ENCODE data around the gene DUS1L.
A peak's percentile ranks its signal among the peaks of the same experiment; 100 is the strongest.

The DUS1L gene

DNA sequence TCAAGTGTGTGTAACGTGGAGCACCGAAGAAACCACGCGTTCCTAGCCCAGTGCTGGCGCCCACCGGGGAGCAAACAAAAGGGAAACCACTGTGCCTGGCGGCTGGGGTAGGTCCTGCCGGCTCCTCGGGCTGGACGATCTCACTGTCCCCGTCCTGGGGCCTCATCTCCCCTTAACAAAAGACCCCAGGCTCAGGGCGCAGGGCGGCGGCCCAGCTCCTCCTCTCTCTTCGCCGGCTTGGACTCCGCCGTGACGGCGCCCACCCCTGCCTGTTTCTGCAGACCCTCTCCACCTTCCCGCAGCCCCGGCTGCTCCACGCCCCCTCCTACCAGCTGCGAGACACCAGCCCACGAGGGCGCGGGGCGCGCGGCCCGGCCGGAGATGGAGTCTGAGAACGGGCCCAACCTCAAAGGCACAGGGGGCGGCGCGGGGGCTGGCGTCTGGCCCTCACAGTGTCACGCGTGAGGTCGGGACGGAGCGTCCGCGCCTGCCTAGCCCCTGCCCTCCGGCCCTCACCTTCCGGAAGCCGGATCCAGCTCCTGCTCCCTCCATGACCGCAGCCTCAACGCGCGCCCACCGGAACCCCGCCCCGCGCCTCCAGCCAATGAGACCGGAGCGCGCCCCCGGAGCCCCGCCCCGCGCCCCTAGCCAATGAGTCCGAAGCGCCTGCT lies 43.2 kb downstream of the DUS1L start, which contains the start of gene CENPX:
CENPX (minus strand) TSS at position 569 of the 671 bp plus-strand sequence; CDS start at position 552, 17 bp downstream.
- H3K36me3 ChIP-seq (ENCODE audit: control insufficient read depth, insufficient read depth, low read length) = peaks cover 3% of the 10 kb centered on the region
- no peaks in the 10 kb centered on the region for H3K9me3 ChIP-seq (ENCODE audit: control insufficient read depth, low read length)
- no peak for DNase-seq
- no peaks in the 10 kb centered on the region for H3K27me3 ChIP-seq (replicated peaks; ENCODE audit: control insufficient read depth, insufficient read depth, low read length, poor library complexity, severe bottlenecking)
- peak within 1 kb of the TSS; percentile 86 for H3K4me3 ChIP-seq (ENCODE audit: insufficient read depth, low read depth, low read length, poor library complexity, severe bottlenecking)
- peaks cover 24% of the 10 kb centered on the region for H3K4me1 ChIP-seq (ENCODE audit: control insufficient read depth, insufficient read depth, low read length, poor library complexity, severe bottlenecking)
- peak within 1 kb of the TSS; percentile 45 for H3K27ac ChIP-seq (ENCODE audit: insufficient read depth, low read length, poor library complexity, severe bottlenecking)

DNA sequence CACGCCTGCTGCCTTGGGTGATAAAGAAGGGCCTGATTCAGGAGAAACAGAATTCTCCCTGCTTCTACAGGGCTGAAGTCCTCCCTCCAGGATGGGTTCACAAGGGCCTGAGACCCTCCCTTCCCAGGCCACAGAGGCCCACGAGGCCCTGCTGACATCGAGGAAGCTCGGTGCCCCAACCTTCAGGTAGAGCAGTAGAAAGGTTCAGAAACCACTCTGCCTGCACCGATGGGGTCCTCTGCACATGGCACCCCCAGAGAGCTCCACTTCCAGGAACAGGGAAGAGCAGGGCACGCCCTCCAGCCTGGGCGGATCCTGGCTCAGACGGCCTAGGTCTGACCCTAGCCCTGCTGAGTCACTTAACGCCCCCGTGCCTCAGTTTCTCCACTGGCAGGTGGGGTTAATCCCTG lies 43.7 kb downstream of the DUS1L start:
- peak overlapping the region; percentile 45 for H3K27ac ChIP-seq (ENCODE audit: insufficient read depth, low read length, poor library complexity, severe bottlenecking)
- peak overlapping the region; percentile 85 for H3K4me3 ChIP-seq (ENCODE audit: insufficient read depth, low read depth, low read length, poor library complexity, severe bottlenecking)
- H3K27me3 ChIP-seq (replicated peaks; ENCODE audit: control insufficient read depth, insufficient read depth, low read length, poor library complexity, severe bottlenecking) = no peaks in the 10 kb centered on the region
- H3K36me3 ChIP-seq (ENCODE audit: control insufficient read depth, insufficient read depth, low read length) = peaks cover 3% of the 10 kb centered on the region
- no peaks in the 10 kb centered on the region for H3K9me3 ChIP-seq (ENCODE audit: control insufficient read depth, low read length)
- H3K4me1 ChIP-seq (ENCODE audit: control insufficient read depth, insufficient read depth, low read length, poor library complexity, severe bottlenecking) = peaks cover 24% of the 10 kb centered on the region
- no peak for DNase-seq

DNA sequence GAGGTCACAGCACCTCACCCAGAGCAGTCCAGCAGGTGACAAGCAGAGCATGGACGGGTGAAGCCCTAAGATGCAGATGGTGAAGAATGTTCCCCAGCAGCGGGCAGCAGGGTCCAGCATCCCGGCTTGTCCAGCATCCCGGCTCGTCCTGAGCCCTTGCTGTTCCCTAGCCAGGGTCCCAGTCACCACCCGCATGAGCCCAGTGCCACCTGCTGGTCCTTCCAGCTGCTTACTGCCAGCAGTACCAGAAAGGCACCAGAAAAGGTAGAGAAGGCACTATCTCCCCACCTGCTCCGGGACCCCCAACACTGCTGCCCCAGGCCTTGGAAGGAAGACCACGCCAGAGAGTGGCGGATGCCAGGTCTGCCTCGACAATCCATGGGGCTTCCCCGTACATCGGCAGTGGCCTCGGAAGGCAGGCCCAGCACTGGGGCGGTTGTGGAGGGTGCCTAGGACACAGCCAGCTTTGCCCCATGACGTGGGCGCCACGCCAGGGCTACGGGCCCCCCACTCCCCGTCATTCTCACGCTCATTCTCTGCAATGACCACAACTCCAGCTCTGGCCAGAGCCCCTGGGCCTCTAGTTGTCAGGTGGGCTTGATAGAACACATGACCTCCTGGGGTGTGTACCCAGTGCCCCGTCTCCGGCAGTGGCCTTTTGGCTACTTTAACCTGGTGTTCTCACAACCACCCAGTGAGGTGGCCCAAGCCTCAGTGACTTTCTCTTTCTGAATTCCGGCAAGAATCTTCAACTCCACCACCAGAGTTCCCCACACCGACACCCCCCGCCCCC lies 44.3 kb downstream of the DUS1L start:
- Histone ChIP-seq H3K27ac (ENCODE audit: insufficient read depth, low read length, poor library complexity, severe bottlenecking) (no peak overlapping the region), H3K4me1 (ENCODE audit: control insufficient read depth, insufficient read depth, low read length, poor library complexity, severe bottlenecking) (peaks cover 24% of the 10 kb centered on the region), H3K9me3 (ENCODE audit: control insufficient read depth, low read length) (no peaks in the 10 kb centered on the region), H3K4me3 (ENCODE audit: insufficient read depth, low read depth, low read length, poor library complexity, severe bottlenecking) (peak overlapping the region; percentile 85), H3K27me3 (replicated peaks; ENCODE audit: control insufficient read depth, insufficient read depth, low read length, poor library complexity, severe bottlenecking) (no peaks in the 10 kb centered on the region), H3K36me3 (ENCODE audit: control insufficient read depth, insufficient read depth, low read length) (peaks cover 3% of the 10 kb centered on the region)
- DNase-seq = peak in 1 of 3 donors; percentile 27

DNA sequence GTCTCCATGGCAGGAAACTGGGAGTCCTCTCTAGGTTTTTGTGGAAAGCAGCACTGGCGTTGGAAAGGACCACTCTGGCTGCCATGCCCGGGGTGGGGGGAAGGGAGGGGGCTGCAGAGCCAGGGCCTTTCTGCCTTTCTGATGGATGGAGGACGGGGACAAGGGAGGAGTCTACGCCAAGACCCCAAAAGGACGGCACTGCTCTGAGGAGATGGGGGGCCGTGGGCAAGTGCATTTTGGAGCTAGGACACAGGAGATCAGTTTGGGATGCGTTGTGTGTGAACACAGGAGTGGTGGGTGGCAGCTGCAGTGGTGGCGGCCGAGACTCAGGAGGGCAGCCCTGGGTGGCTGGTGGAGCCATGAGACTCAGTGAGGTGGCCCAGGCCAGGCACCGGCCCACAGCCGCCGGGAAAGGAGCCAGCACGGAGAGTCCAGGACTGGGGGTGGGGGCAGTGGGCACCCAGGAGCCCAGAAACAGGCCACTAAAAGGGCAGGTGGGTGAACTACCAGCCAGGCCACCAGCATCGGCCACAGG lies 45.0 kb downstream of the DUS1L start:
- DNase-seq = no peak
- Histone ChIP-seq H3K9me3 (ENCODE audit: control insufficient read depth, low read length) (no peaks in the 10 kb centered on the region), H3K27ac (ENCODE audit: insufficient read depth, low read length, poor library complexity, severe bottlenecking) (no peak overlapping the region), H3K4me1 (ENCODE audit: control insufficient read depth, insufficient read depth, low read length, poor library complexity, severe bottlenecking) (peaks cover 24% of the 10 kb centered on the region), H3K36me3 (ENCODE audit: control insufficient read depth, insufficient read depth, low read length) (peaks cover 3% of the 10 kb centered on the region), H3K4me3 (ENCODE audit: insufficient read depth, low read depth, low read length, poor library complexity, severe bottlenecking) (no peak overlapping the region), H3K27me3 (replicated peaks; ENCODE audit: control insufficient read depth, insufficient read depth, low read length, poor library complexity, severe bottlenecking) (no peaks in the 10 kb centered on the region)

DNA sequence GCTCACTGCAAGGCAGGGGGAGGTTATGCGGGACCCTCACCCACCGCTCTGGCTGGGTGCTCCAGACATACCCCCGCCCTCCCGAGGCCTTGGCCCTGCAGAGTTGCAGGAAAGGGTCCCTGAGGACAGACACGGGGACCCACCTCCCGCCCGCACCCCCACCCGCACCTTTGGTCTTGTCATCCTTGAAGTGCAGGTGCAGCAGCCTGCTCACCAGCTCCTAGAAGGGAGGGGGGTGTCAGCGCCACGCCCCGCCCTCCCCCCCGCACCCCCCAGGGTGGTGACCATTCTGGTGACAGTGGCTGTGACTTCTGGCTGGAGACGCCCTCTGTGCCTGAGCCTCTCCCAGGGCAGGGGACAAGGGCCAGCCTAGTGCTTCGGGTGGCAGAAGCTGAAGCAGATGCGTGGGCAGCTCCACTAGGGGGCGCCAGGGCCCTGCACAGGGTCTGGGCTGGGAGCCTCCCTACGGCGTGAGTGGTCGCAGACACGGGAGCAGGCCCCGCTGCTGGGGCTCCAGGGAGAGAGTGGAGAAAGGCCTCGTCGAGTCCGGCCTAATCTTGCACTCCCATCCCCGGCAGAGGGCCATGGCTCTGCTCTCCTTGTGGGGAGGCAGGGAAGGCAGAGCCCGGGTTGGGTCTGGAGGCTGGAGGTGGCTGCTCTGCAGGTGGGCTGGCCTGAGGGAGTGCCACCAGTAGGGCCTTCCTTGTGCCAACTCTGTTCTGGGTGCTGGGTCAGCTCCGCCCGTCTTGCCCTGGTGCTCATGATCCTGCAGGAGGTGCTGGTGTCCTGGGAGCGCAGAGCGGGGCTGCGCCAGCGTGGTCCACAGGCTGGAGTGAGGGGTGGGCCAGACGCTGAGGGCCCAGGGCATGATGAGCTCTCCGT lies 45.7 kb downstream of the DUS1L start:
- Histone ChIP-seq H3K4me1 (ENCODE audit: control insufficient read depth, insufficient read depth, low read length, poor library complexity, severe bottlenecking) (peaks cover 24% of the 10 kb centered on the region), H3K9me3 (ENCODE audit: control insufficient read depth, low read length) (no peaks in the 10 kb centered on the region), H3K27ac (ENCODE audit: insufficient read depth, low read length, poor library complexity, severe bottlenecking) (no peak overlapping the region), H3K36me3 (ENCODE audit: control insufficient read depth, insufficient read depth, low read length) (peaks cover 3% of the 10 kb centered on the region), H3K4me3 (ENCODE audit: insufficient read depth, low read depth, low read length, poor library complexity, severe bottlenecking) (no peak overlapping the region), H3K27me3 (replicated peaks; ENCODE audit: control insufficient read depth, insufficient read depth, low read length, poor library complexity, severe bottlenecking) (no peaks in the 10 kb centered on the region)
- peak; percentile 20 to 48 (median 27) for DNase-seq

DNA sequence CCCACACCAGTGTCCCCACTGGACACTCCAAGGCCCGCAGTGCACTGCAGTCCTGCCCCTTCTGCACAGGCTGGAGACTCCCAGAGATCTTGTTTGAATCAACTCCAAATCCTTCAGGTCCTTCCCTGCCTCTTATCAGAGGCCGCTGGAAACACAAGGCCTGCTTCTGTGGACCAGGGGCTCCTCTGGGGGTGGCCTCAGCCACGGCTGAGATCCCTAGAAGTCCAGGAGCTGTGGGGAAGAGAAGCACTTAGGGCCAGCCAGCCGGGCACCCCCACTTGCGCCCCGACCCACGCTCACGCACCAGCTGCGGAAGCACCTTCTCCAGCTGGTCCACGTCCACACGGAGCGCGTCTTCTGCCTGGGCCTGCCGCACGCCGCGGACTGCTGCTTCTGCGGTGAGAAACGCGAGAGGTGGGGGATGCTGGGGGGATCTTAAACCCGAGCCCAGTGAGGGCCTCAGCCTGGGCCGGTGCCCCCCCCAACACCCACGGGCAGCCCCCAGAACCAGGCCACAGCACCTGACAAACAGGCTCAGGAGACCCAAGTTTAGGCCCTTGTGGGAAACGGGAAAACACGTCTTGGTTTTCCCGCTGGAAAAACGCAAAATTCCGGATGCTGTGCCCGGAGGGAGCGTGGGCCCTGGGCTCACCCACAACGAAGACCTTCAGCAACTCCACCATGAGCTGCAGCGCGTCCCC lies 46.5 kb downstream of the DUS1L start:
- no peak overlapping the region for H3K4me3 ChIP-seq (ENCODE audit: insufficient read depth, low read depth, low read length, poor library complexity, severe bottlenecking)
- peaks cover 21% of the 10 kb centered on the region for H3K4me1 ChIP-seq (ENCODE audit: control insufficient read depth, insufficient read depth, low read length, poor library complexity, severe bottlenecking)
- no peaks in the 10 kb centered on the region for H3K27me3 ChIP-seq (replicated peaks; ENCODE audit: control insufficient read depth, insufficient read depth, low read length, poor library complexity, severe bottlenecking)
- no peak overlapping the region for H3K27ac ChIP-seq (ENCODE audit: insufficient read depth, low read length, poor library complexity, severe bottlenecking)
- no peak for DNase-seq
- H3K36me3 ChIP-seq (ENCODE audit: control insufficient read depth, insufficient read depth, low read length) = peaks cover 3% of the 10 kb centered on the region
- H3K9me3 ChIP-seq (ENCODE audit: control insufficient read depth, low read length) = no peaks in the 10 kb centered on the region

DNA sequence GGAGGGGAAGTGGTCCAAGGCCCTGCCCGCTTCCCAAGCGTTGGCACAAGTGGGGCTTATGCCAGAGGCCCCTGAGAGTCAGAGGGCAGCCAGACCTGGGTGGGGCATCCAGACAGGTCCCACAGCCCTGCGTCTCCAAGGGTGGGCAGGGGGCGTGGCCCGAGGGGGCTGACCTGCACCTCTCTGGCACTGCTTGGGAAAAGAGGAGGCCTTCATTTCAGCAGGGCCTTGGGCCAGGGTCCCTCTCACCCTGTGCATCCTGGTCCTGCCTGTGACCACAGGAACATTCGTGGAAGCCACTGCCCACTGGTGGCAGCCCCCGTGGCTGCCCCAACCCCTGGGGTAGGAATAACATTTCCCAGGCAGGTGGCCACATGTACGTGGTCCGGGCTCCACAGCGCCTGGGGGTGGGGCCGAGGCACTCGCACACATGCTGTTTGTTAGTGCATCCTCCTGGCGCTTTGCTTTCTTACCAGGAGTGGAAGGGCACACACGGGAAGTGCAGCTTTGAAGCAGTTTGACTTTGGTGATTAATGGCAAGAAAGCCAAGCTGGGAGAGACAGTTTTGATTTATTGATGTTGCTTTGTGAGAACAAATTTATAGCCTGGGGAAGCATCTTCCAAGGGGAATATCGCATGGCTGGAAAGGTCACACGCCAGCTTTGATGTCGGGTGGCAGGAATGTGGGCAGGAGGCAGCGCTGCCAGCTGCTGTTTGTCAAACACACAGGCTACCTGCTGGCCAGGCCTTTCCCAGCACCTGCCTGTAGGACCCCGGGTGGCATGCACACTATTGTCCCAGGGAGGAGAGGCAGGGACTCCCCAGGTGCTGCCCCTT lies 47.2 kb downstream of the DUS1L start:
- Histone ChIP-seq H3K27ac (ENCODE audit: insufficient read depth, low read length, poor library complexity, severe bottlenecking) (no peak overlapping the region), H3K36me3 (ENCODE audit: control insufficient read depth, insufficient read depth, low read length) (peaks cover 3% of the 10 kb centered on the region), H3K4me3 (ENCODE audit: insufficient read depth, low read depth, low read length, poor library complexity, severe bottlenecking) (no peak overlapping the region), H3K4me1 (ENCODE audit: control insufficient read depth, insufficient read depth, low read length, poor library complexity, severe bottlenecking) (peaks cover 14% of the 10 kb centered on the region), H3K27me3 (replicated peaks; ENCODE audit: control insufficient read depth, insufficient read depth, low read length, poor library complexity, severe bottlenecking) (no peaks in the 10 kb centered on the region), H3K9me3 (ENCODE audit: control insufficient read depth, low read length) (no peaks in the 10 kb centered on the region)
- no peak for DNase-seq

DNA sequence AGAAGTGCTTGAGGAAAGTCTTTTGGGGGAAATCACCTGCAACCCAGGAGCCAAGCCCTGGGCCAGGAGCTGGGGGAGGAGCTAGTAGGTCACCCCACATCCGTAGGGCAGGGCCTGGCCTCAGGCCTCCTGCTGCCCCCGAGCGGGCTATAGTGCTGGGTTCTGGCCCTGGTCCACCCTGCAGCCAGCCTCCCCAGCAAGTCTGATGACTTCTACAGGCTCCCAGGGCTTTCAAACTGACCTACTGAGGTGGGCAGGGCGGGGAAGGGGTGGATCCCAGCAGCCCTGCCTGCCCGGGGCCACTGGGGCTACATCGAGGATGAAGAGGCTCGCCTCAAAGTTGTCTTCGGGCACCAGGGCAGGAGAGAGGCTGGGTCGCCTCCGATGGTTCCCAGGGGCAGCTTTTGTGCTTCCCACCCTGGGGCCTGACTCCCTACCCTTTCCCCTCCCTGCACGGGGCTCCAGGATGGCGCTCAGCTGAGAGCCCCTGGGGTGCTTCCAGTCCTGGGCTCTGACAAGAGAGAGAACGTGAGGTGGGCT lies 47.9 kb downstream of the DUS1L start:
- H3K4me3 ChIP-seq (ENCODE audit: insufficient read depth, low read depth, low read length, poor library complexity, severe bottlenecking) = no peak overlapping the region

More for the DNA sequence above, 47.9 kb downstream of the DUS1L start:
- Histone ChIP-seq H3K4me1 (ENCODE audit: control insufficient read depth, insufficient read depth, low read length, poor library complexity, severe bottlenecking) (peaks cover 14% of the 10 kb centered on the region), H3K36me3 (ENCODE audit: control insufficient read depth, insufficient read depth, low read length) (peaks cover 3% of the 10 kb centered on the region), H3K27me3 (replicated peaks; ENCODE audit: control insufficient read depth, insufficient read depth, low read length, poor library complexity, severe bottlenecking) (no peaks in the 10 kb centered on the region), H3K9me3 (ENCODE audit: control insufficient read depth, low read length) (no peaks in the 10 kb centered on the region), H3K27ac (ENCODE audit: insufficient read depth, low read length, poor library complexity, severe bottlenecking) (no peak overlapping the region)
- no peak for DNase-seq

All from effector memory CD4-positive, alpha-beta T cell (primary cell).